ENCODE measurements around the gene EPHA8.

Gene EPHA8

DNA sequence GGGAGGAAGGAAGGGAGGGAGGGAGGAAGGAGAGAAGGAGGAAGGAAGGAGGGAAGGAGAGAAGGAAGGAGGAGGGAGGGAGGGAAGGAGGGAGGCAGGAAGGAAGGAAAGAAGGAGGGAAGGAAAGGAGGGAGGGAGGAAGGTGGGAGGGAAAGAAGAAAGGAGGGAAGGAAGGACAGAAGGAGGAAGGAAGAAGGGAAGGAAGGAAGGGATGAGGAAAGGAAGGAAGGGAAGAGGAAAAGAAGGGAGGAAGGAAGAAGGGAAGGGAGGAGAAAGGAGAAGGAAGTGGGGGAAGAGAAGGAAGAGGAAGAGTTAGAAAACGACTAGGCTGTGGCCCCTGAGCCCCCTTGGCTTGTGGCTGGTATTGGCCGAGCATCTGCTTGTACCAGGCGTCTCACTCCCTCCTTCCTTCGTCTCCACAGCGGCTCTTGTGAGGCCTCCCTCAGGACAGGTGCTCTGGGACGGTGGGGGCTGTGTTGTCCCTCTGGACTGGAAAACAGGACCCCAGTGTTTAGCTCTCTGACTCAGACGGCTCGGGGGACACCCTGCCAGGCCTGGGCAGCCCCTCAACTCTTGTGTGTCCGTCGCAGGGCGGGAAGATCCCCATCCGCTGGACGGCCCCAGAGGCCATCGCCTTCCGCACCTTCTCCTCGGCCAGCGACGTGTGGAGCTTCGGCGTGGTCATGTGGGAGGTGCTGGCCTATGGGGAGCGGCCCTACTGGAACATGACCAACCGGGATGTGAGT is 37.0 kb downstream of the EPHA8 start:
- no peak for DNase-seq (ENCODE audit: low read depth)
- TF ChIP-seq, protein P1, sequence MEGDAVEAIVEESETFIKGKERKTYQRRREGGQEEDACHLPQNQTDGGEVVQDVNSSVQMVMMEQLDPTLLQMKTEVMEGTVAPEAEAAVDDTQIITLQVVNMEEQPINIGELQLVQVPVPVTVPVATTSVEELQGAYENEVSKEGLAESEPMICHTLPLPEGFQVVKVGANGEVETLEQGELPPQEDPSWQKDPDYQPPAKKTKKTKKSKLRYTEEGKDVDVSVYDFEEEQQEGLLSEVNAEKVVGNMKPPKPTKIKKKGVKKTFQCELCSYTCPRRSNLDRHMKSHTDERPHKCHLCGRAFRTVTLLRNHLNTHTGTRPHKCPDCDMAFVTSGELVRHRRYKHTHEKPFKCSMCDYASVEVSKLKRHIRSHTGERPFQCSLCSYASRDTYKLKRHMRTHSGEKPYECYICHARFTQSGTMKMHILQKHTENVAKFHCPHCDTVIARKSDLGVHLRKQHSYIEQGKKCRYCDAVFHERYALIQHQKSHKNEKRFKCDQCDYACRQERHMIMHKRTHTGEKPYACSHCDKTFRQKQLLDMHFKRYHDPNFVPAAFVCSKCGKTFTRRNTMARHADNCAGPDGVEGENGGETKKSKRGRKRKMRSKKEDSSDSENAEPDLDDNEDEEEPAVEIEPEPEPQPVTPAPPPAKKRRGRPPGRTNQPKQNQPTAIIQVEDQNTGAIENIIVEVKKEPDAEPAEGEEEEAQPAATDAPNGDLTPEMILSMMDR (conservative IDR thresholded peaks at IDR 0.05; ENCODE audit: control insufficient read depth, insufficient read depth, low read depth, low read length) = no peak
- H3K4me3 ChIP-seq (ENCODE audit: control insufficient read depth, low read depth, low read length) = no peak overlapping the region

GRCh38 chr1:22600817-22601605 is 37.7 kb downstream of the EPHA8 start:
- TF ChIP-seq, protein P1 (conservative IDR thresholded peaks at IDR 0.05; ENCODE audit: control insufficient read depth, insufficient read depth, low read depth, low read length) = no peak
- no peak overlapping the region for H3K4me3 ChIP-seq (ENCODE audit: control insufficient read depth, low read depth, low read length)
- no peak for DNase-seq (ENCODE audit: low read depth)

GRCh38 chr1:22601610-22602009 is 38.3 kb downstream of the EPHA8 start:
- H3K4me3 ChIP-seq (ENCODE audit: control insufficient read depth, low read depth, low read length) = no peak overlapping the region
- TF ChIP-seq, protein P1 (conservative IDR thresholded peaks at IDR 0.05; ENCODE audit: control insufficient read depth, insufficient read depth, low read depth, low read length) = no peak
- no peak for DNase-seq (ENCODE audit: low read depth)

GRCh38 chr1:22602060-22602740 is 38.9 kb downstream of the EPHA8 start:
- no peak overlapping the region for H3K4me3 ChIP-seq (ENCODE audit: control insufficient read depth, low read depth, low read length)
- TF ChIP-seq, protein P1 (conservative IDR thresholded peaks at IDR 0.05; ENCODE audit: control insufficient read depth, insufficient read depth, low read depth, low read length) = no peak
- no peak for DNase-seq (ENCODE audit: low read depth)

DNA sequence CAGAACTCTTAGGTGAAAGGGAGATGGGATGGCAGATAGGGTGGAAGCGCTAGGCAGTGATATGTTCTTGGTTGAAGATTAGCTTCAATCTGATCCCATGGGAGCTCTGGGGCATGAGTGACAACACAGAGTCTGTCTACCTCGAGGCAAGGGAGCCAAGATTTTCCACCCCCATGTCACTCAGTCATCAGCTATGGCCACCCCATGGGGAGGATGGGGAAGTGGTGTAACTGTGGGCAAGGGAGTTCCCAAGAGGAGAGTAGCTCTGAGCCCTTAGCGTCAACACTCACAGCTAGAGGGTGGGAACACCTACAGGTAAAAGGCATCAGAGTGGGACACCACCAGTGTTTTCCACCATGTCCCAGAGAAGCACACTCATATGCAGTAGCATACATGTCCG is 42.9 kb downstream of the EPHA8 start:
- TF ChIP-seq, protein P1 (conservative IDR thresholded peaks at IDR 0.05; ENCODE audit: control insufficient read depth, insufficient read depth, low read depth, low read length) = no peak
- no peak for DNase-seq (ENCODE audit: low read depth)

DNA sequence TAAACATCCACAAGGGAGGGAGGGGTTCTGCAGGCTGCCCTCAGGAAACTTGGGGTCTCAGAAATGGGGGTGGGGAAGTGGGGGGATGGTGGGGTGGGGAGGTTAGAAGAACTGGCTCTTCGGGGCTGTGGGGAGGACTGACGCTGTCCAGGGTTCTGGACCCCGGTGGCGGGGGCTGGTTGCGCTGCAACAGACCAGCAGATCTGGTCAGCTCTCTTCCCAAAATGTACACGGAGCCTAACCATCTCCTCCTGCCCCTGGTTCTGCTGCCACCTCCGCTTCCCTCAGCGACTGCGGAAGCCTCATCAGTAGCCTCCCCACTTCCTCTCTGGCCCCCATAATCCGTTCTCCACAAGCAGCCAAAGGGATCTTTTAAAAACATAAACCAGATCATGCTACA is 43.9 kb downstream of the EPHA8 start:
- TF ChIP-seq, protein P1 (conservative IDR thresholded peaks at IDR 0.05; ENCODE audit: control insufficient read depth, insufficient read depth, low read depth, low read length) = no peak
- H3K4me3 ChIP-seq (ENCODE audit: control insufficient read depth, low read depth, low read length) = no peak overlapping the region
- no peak for DNase-seq (ENCODE audit: low read depth)

More for the DNA sequence above, 42.9 kb downstream of the EPHA8 start:
- H3K4me3 ChIP-seq (ENCODE audit: control insufficient read depth, low read depth, low read length) = no peak overlapping the region

Data from fibroblast of mammary gland (primary cell).